GM23338 (cell line): Measurements from ENCODE around the gene SPATS1. TPM values are rescaled to one million over a fixed set of nuclear protein-coding genes. Genes with fewer than 3 reads are reported as not detected.

Source experiments
- ATAC-seq: fragments of 200-7000 bp; cut with Tn5 transposase; 3 replicates; pipeline ENCODE4 v1.9.1; 2020
- DNase-seq: peaks from one replicate; pipeline ENCODE4 v3.0.0-alpha.2; 2015; ENCODE audit warnings: low spot score
- H2AFZ ChIP-seq: fragments of 200-600 bp; sonication (generic); 2 replicates; pipeline ENCODE4 v1.8.0; 2016; ENCODE audit warnings: antibody characterized with exemption, mild to moderate bottlenecking, moderate library complexity
- H3F3A ChIP-seq: fragments of 200-600 bp; sonication (generic); replicated peaks from 2 replicates; pipeline ENCODE4 v1.8.0; 2017; ENCODE audit warnings: antibody characterized with exemption, mixed run types, low read depth
- H3K27ac ChIP-seq: fragments of 200-600 bp; sonication (generic); 2 replicates; pipeline ENCODE4 v1.6.1; 2016; ENCODE audit warnings: low read depth
- H3K27me3 ChIP-seq: fragments of 200-600 bp; sonication (generic); 2 replicates; pipeline ENCODE4 v1.8.0; 2016; ENCODE audit warnings: mild to moderate bottlenecking, mixed run types, moderate library complexity; ENCODE audit not compliant: insufficient read depth
- H3K36me3 ChIP-seq: fragments of 200-600 bp; sonication (generic); 2 replicates; pipeline ENCODE4 v1.8.0; 2016; ENCODE audit warnings: mild to moderate bottlenecking; ENCODE audit not compliant: insufficient read depth
- H3K4me1 ChIP-seq: fragments of 200-600 bp; sonication (generic); 2 replicates; pipeline ENCODE4 v1.8.0; 2016; ENCODE audit warnings: mild to moderate bottlenecking, moderate library complexity; ENCODE audit not compliant: insufficient read depth
- H3K4me2 ChIP-seq: fragments of 200-600 bp; sonication (generic); 2 replicates; pipeline ENCODE4 v1.7.1; 2017; ENCODE audit warnings: mixed run types
- H3K4me3 ChIP-seq: fragments of 200-600 bp; sonication (generic); 2 replicates; pipeline ENCODE4 v1.6.1; 2016; ENCODE audit warnings: mixed run types
- H3K79me2 ChIP-seq: fragments of 200-600 bp; sonication (generic); replicated peaks from 2 replicates; pipeline ENCODE4 v1.8.0; 2017; ENCODE audit warnings: mild to moderate bottlenecking; ENCODE audit not compliant: insufficient read depth
- H3K9me2 ChIP-seq: fragments of 200-600 bp; sonication (generic); 2 replicates; pipeline ENCODE4 v1.8.0; 2017; ENCODE audit not compliant: insufficient read depth
- H4K20me1 ChIP-seq: fragments of 200-600 bp; sonication (generic); replicated peaks from 2 replicates; pipeline ENCODE4 v1.8.0; 2017; ENCODE audit warnings: mild to moderate bottlenecking; ENCODE audit not compliant: insufficient read depth
- H3K27ac Mint-ChIP-seq: 2 replicates; pipeline ENCODE4 v1.8.0; 2020; ENCODE audit warnings: inconsistent platforms, mild to moderate bottlenecking, moderate library complexity, mixed read lengths
- H3K27me3 Mint-ChIP-seq: 3 replicates; pipeline ENCODE4 v1.8.0; 2022; ENCODE audit warnings: low read depth, mild to moderate bottlenecking, moderate library complexity, mixed read lengths, inconsistent platforms; ENCODE audit not compliant: insufficient read depth, poor library complexity
- H3K36me3 Mint-ChIP-seq: 3 replicates; pipeline ENCODE4 v1.8.0; 2021; ENCODE audit warnings: low read depth, mild to moderate bottlenecking, inconsistent platforms, moderate library complexity, mixed read lengths
- H3K4me1 Mint-ChIP-seq: 3 replicates; pipeline ENCODE4 v1.8.0; 2020; ENCODE audit warnings: mild to moderate bottlenecking, inconsistent platforms, mixed read lengths
- H3K4me3 Mint-ChIP-seq: 3 replicates; pipeline ENCODE4 v1.8.0; 2021; ENCODE audit warnings: moderate library complexity, mild to moderate bottlenecking, inconsistent platforms, mixed read lengths
- H3K9me3 Mint-ChIP-seq: 3 replicates; pipeline ENCODE4 v1.8.0; 2020; ENCODE audit warnings: moderate library complexity, mild to moderate bottlenecking, inconsistent platforms, mixed read lengths
- CREB1 ChIP-seq: fragments of 250-450 bp; sonication (Bioruptor Pico); IDR thresholded peaks from 2 replicates; pipeline ENCODE4 v1.5.0; 2020; ENCODE audit warnings: low read depth, mild to moderate bottlenecking, moderate library complexity
- CTCF ChIP-seq, 2 experiments: fragments of 200-600 bp in 1 of 2; sonication (generic) in 1 of 2; conservative IDR thresholded peaks; 2 replicates each; pipeline versions ENCODE4 v1.5.1 to v1.6.1; 2016 to 2017; ENCODE audit warnings: antibody characterized with exemption in 2 of 2, low read depth in 2 of 2, mild to moderate bottlenecking in 2 of 2, moderate library complexity in 1 of 2
- EZH2 ChIP-seq: fragments of 200-600 bp; sonication (generic); IDR thresholded peaks from one replicate; pipeline ENCODE4 v1.8.0; 2017; ENCODE audit warnings: antibody characterized with exemption, mild to moderate bottlenecking, low read depth; ENCODE audit not compliant: unreplicated experiment
- EZH2phosphoT487 ChIP-seq: fragments of 200-600 bp; sonication (generic); IDR thresholded peaks from one replicate; pipeline ENCODE4 v1.8.1; 2018; ENCODE audit warnings: antibody characterized with exemption; ENCODE audit not compliant: unreplicated experiment
- JUNB ChIP-seq: IDR thresholded peaks from one replicate; pipeline ENCODE4 v1.6.1; 2016; ENCODE audit warnings: antibody characterized with exemption; ENCODE audit not compliant: unreplicated experiment
- NANOG ChIP-seq: IDR thresholded peaks from 2 replicates; pipeline ENCODE4 v1.6.1; 2016; ENCODE audit warnings: antibody characterized with exemption, borderline replicate concordance
- POLR2AphosphoS5 ChIP-seq: IDR thresholded peaks from 2 replicates; pipeline ENCODE4 v1.6.1; 2016; ENCODE audit warnings: antibody characterized with exemption, low read depth
- STAT1 ChIP-seq: IDR thresholded peaks from one replicate; pipeline ENCODE4 v1.6.1; 2016; ENCODE audit warnings: antibody characterized with exemption; ENCODE audit not compliant: unreplicated experiment
- ZNF331 ChIP-seq: fragments of 250-450 bp; sonication (Bioruptor Pico); IDR thresholded peaks from 2 replicates; pipeline ENCODE4 v1.5.0; 2020; ENCODE audit warnings: low read depth, mild to moderate bottlenecking, moderate library complexity
- polyA plus RNA-seq: library from polyadenylated mRNA; unstranded; fragments of >200 nt; fragmentation: Nextera tagmentation; extraction: Ambion mirVana; gene quantifications from 2 replicates; pipeline ENCODE4 v1.2.1, GENCODE V29; 2016
- total RNA-seq: library from RNA; depleted of rRNA; stranded (reverse); fragments of >200 nt; shearing (Covaris generic); gene quantifications from 2 replicates; pipeline ENCODE4 v1.2.3, GENCODE V29; 2014
- TF ChIP-seq, protein P1 (sequence below): fragments of 250-450 bp; sonication (Bioruptor Pico); IDR thresholded peaks from 2 replicates; pipeline ENCODE4 v1.5.0; 2020; ENCODE audit warnings: mild to moderate bottlenecking, moderate library complexity

SPATS1 gene
- total and polyA plus RNA-seq, 2 experiments from 2014 or later = not detected

DNA sequence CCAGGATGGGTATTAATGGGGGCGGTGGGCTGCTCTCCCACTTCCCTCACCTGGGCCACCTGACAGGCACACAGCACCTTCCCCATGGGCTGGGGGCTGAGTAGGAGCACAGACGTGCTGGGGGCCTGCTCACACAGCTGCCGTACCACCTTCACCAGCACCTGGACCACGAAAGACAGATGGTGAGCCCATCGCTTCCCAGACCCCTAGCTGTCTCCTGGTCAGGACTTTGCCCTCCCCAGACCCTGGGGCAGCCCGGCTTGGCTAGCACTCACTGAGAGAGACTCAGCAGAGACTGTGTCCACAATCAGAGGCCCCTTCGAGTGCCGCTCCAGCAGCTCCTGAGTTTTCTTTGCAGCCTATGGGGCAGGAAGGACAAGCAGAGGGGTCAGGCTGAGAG lies 41.3 kb upstream of the SPATS1 start (continued):
- TF ChIP-seq CTCF (conservative IDR thresholded peaks at IDR 0.05; ENCODE audit: low read depth in 2 of 2) = no peak
- no peak for TF ChIP-seq STAT1
- TF ChIP-seq ZNF331 (CRISPR knock-in tag) = no peak
- TF ChIP-seq POLR2AphosphoS5 = no peak
- TF ChIP-seq NANOG = no peak

- H3K79me2 ChIP-seq = no peaks in the 10 kb centered on the region
- Mint-ChIP-seq H3K36me3 (peaks cover 66% of the 10 kb centered on the region), H3K4me3 (no peak overlapping the region), H3K27ac (no peak overlapping the region), H3K9me3 (no peaks in the 10 kb centered on the region), H3K27me3 (peaks cover 21% of the 10 kb centered on the region), H3K4me1 (peaks cover 8% of the 10 kb centered on the region; the same call in 1 of the 3 replicates)
- H3K27me3 ChIP-seq = peaks cover 12% of the 10 kb centered on the region; the same call in 1 of the 2 replicates
- no peak for ATAC-seq
- H4K20me1 ChIP-seq = 0 out of 2 replicates have a peak, but pooled peaks cover 3% of the 10 kb centered on the region
- H2AFZ ChIP-seq = no peak overlapping the region
- peaks cover 7% of the 10 kb centered on the region; the same call in 1 of the 2 replicates for H3K36me3 ChIP-seq
- no peaks in the 10 kb centered on the region for H3K9me2 ChIP-seq
- H3K4me1 ChIP-seq = no peaks in the 10 kb centered on the region; the same call in 1 of the 2 replicates
- no peak for DNase-seq
- H3K4me3 ChIP-seq = no peak overlapping the region
- no peak overlapping the region for H3K27ac ChIP-seq
- peaks cover 15% of the 10 kb centered on the region; the same call in 1 of the 2 replicates for H3F3A ChIP-seq
- H3K4me2 ChIP-seq = no peak overlapping the region
- TF ChIP-seq CTCF (conservative IDR thresholded peaks at IDR 0.05; ENCODE audit: low read depth in 2 of 2) (no peak), ZNF331 (CRISPR knock-in tag) (no peak), EZH2 (no peak), JUNB (no peak), NANOG (no peak), POLR2AphosphoS5 (no peak), CREB1 (CRISPR knock-in tag) (no peak), EZH2phosphoT487 (no peak)
- TF ChIP-seq, protein P1, sequence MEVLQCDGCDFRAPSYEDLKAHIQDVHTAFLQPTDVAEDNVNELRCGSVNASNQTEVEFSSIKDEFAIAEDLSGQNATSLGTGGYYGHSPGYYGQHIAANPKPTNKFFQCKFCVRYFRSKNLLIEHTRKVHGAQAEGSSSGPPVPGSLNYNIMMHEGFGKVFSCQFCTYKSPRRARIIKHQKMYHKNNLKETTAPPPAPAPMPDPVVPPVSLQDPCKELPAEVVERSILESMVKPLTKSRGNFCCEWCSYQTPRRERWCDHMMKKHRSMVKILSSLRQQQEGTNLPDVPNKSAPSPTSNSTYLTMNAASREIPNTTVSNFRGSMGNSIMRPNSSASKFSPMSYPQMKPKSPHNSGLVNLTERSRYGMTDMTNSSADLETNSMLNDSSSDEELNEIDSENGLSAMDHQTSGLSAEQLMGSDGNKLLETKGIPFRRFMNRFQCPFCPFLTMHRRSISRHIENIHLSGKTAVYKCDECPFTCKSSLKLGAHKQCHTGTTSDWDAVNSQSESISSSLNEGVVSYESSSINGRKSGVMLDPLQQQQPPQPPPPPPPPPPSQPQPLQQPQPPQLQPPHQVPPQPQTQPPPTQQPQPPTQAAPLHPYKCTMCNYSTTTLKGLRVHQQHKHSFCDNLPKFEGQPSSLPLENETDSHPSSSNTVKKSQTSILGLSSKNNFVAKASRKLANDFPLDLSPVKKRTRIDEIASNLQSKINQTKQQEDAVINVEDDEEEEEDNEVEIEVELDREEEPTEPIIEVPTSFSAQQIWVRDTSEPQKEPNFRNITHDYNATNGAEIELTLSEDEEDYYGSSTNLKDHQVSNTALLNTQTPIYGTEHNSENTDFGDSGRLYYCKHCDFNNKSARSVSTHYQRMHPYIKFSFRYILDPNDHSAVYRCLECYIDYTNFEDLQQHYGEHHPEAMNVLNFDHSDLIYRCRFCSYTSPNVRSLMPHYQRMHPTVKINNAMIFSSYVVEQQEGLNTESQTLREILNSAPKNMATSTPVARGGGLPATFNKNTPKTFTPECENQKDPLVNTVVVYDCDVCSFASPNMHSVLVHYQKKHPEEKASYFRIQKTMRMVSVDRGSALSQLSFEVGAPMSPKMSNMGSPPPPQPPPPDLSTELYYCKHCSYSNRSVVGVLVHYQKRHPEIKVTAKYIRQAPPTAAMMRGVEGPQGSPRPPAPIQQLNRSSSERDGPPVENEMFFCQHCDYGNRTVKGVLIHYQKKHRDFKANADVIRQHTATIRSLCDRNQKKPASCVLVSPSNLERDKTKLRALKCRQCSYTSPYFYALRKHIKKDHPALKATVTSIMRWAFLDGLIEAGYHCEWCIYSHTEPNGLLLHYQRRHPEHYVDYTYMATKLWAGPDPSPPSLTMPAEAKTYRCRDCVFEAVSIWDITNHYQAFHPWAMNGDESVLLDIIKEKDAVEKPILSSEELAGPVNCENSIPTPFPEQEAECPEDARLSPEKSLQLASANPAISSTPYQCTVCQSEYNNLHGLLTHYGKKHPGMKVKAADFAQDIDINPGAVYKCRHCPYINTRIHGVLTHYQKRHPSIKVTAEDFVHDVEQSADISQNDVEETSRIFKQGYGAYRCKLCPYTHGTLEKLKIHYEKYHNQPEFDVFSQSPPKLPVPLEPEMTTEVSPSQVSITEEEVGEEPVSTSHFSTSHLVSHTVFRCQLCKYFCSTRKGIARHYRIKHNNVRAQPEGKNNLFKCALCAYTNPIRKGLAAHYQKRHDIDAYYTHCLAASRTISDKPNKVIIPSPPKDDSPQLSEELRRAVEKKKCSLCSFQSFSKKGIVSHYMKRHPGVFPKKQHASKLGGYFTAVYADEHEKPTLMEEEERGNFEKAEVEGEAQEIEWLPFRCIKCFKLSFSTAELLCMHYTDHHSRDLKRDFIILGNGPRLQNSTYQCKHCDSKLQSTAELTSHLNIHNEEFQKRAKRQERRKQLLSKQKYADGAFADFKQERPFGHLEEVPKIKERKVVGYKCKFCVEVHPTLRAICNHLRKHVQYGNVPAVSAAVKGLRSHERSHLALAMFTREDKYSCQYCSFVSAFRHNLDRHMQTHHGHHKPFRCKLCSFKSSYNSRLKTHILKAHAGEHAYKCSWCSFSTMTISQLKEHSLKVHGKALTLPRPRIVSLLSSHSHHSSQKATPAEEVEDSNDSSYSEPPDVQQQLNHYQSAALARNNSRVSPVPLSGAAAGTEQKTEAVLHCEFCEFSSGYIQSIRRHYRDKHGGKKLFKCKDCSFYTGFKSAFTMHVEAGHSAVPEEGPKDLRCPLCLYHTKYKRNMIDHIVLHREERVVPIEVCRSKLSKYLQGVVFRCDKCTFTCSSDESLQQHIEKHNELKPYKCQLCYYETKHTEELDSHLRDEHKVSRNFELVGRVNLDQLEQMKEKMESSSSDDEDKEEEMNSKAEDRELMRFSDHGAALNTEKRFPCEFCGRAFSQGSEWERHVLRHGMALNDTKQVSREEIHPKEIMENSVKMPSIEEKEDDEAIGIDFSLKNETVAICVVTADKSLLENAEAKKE (CRISPR knock-in tag) = no peak
Measured at GRCh38 chr6:44301782-44302564, 40.5 kb upstream of the SPATS1 start.
